AG09309 (cell line): ENCODE data around the gene SH3PXD2A.
A peak's percentile ranks its signal among the peaks of the same experiment; 100 is the strongest.

Source experiments
- DNase-seq: peaks from one replicate; pipeline ENCODE4 v3.0.0-alpha.2; 2010; ENCODE audit warnings: low read depth
- H3K4me3 ChIP-seq: 2 replicates; pipeline ENCODE4 v1.5.1; 2011; ENCODE audit warnings: mild to moderate bottlenecking, low read depth, low read length, moderate library complexity; ENCODE audit not compliant: control insufficient read depth
- CTCF ChIP-seq: IDR thresholded peaks from 2 replicates; pipeline ENCODE4 v1.5.1; 2011; ENCODE audit warnings: mild to moderate bottlenecking, low read depth, low read length, inconsistent platforms; ENCODE audit not compliant: insufficient read depth, control insufficient read depth; ENCODE audit errors: missing control alignments

The SH3PXD2A gene

GRCh38 chr10:103669243-103669929 lies 186.0 kb downstream of the SH3PXD2A start:
- DNase-seq, result no peak
- no peak overlapping the region for H3K4me3 ChIP-seq
- TF ChIP-seq CTCF, result no peak

- DNase-seq, result no peak
- no peak for TF ChIP-seq CTCF
- peak overlapping the region; percentile 23 for H3K4me3 ChIP-seq
Observed at GRCh38 chr10:103668351-103669242, 186.8 kb downstream of the SH3PXD2A start.

- DNase-seq, result no peak
- H3K4me3 ChIP-seq, result no peak overlapping the region; the same call in 1 of the 2 replicates
- TF ChIP-seq CTCF, result no peak
Observed at GRCh38 chr10:103667356-103667755, 188.0 kb downstream of the SH3PXD2A start.

- no peak for DNase-seq
- TF ChIP-seq CTCF, result no peak
- H3K4me3 ChIP-seq, result no peak overlapping the region
Observed at GRCh38 chr10:103666762-103667150, 188.6 kb downstream of the SH3PXD2A start.

GRCh38 chr10:103666087-103666761 lies 189.2 kb downstream of the SH3PXD2A start:
- peak; percentile 65 for TF ChIP-seq CTCF
- DNase-seq, result no peak
- no peak overlapping the region for H3K4me3 ChIP-seq

- DNase-seq, result no peak
- no peak overlapping the region for H3K4me3 ChIP-seq
- no peak for TF ChIP-seq CTCF
Observed at GRCh38 chr10:103665162-103665889, 190.1 kb downstream of the SH3PXD2A start.
